GM21423 (cell line): ENCODE results near the gene DARS1.
"Not testable (repeated sequence)": the region's sequence is repeated elsewhere in the genome, so short reads cannot be mapped to it uniquely, and the experiment has no call there.

Experiments used
- ATAC-seq: cut with Tn5 transposase; IDR thresholded peaks from one replicate; pipeline ENCODE4 v1.9.1; 2021; ENCODE audit warnings: mild to moderate bottlenecking, moderate library complexity; ENCODE audit not compliant: unreplicated experiment

DARS1 gene

GRCh38 chr2:135890835-135891234 lies 94.6 kb downstream of the DARS1 start:
- ATAC-seq = no peak

- ATAC-seq = no peak
These were observed 95.3 kb downstream of the DARS1 start for GRCh38 chr2:135890149-135890548.

- ATAC-seq = not testable (repeated sequence)
These were observed 96.8 kb downstream of the DARS1 start for GRCh38 chr2:135888587-135888986.

GRCh38 chr2:135885709-135886108 lies 99.7 kb downstream of the DARS1 start:
- ATAC-seq = no peak

GRCh38 chr2:135882415-135882814 lies 103.0 kb downstream of the DARS1 start:
- no peak for ATAC-seq

GRCh38 chr2:135876770-135877169 lies 108.7 kb downstream of the DARS1 start:
- not testable (repeated sequence) for ATAC-seq

GRCh38 chr2:135876066-135876711 lies 109.2 kb downstream of the DARS1 start, which contains the start of gene MCM6:
TSS of gene MCM6 (minus strand) at chr2:135876443. CDS start at chr2:135876365, 78 bp downstream.
- ATAC-seq = peak; percentile 95

- ATAC-seq = peak; percentile 47
These were observed 109.8 kb downstream of the DARS1 start for GRCh38 chr2:135875491-135876065.

- no peak for ATAC-seq
These were observed 110.6 kb downstream of the DARS1 start for GRCh38 chr2:135874777-135875365.

- ATAC-seq = peak; percentile 46
These were observed 114.9 kb downstream of the DARS1 start for GRCh38 chr2:135870571-135870970.

- no peak for ATAC-seq
These were observed 122.2 kb downstream of the DARS1 start for GRCh38 chr2:135863233-135863632.

GRCh38 chr2:135862718-135863117 lies 122.7 kb downstream of the DARS1 start:
- ATAC-seq = no peak
